Measurements from ENCODE around the gene KAZN.

KAZN gene

DNA sequence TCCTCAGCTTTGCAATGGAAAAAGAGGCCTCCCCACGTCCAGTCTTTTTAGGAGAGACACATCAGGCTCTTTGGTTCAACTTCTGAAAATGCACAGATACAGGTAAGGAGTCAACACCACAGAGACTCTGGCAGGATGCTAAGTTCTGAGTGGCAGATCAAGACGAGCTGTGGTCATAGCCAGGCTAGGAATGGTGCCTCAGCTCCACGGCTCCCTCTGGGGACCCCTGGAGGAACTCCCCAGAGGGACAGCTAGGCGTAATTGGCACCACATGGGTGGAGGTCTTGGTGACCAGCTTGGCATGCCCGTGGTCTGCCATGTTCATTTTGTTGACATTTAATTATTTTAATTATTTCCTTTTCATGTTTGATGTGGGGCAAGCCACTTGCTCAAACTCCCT lies 206.1 kb downstream of the KAZN start:
- no peak for DNase-seq

DNA sequence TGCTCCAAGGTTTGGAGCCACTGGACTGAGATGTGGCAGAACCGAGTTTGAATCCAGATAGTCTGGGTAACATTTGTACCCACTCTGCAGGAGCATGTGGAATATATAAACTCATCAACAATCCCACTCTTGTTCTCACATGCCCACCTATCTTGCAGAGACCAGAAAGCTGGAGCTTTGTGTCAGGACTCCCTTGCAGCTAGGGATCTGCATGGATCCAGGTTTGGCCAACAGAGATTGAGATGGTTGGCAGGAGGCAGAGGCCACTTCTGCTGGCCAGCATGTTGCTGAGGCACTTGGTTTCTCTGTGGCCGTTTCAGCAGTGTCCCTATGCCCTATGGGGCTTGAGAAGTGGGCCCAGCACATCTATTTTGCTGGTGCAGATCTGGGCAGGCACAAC lies 208.3 kb downstream of the KAZN start:
- no peak for DNase-seq

DNA sequence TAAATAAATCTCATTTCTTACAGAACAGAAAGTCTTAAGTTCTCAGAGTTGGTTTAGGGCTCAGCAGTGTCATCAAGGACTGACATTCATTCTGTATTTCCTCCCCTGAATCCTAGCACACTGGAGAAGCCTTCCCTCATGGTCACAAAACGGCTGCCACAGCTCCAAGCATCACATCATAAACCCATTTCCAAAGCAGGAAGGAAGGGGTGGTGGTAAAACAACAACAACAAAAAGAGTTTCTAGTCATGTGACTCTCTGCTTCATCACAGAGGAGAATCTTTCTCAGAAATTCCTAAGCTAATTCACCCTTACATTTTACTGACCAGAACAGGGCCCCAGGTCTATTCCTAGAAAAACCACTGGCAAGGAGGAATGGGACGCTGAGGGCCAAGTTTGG lies 210.3 kb downstream of the KAZN start:
- no peak for DNase-seq

DNA sequence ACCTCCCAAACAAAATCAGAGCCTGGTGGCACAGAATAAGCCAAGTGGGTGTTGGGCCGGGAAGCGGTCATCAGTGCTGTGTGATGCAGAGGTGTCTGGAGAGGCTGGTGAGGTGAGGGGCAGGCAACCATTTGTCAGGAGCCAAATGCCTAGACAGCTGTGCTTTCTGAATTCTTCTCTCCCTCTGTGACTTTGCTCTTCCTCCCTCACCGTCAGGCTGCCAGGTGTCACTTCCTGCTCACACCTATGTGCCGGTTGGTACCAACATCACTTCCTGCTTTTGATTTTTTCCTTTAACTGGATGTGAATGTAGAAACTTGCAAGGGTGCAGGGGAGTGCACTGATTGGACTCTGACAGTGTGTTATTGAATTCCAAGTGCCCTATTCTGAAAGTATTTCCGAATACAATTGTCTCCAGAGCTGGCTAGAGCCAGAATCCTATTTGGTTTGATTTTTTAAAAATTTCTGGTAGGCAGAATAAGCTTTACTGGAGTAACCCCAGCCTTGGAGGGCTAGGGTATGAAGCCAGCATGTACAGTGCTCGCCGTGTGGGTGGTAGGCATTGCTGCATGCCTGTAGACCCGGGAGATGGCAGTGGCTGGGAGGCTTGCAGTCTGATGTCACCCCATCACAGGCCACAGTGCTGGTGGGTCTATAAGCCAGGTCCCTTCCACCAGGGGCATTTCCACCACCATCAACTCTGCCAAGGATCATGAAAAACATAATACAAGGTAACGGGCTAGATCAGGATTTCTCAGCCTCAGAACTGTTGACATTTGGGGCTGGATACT lies 210.9 kb downstream of the KAZN start:
- no peak for DNase-seq

DNA sequence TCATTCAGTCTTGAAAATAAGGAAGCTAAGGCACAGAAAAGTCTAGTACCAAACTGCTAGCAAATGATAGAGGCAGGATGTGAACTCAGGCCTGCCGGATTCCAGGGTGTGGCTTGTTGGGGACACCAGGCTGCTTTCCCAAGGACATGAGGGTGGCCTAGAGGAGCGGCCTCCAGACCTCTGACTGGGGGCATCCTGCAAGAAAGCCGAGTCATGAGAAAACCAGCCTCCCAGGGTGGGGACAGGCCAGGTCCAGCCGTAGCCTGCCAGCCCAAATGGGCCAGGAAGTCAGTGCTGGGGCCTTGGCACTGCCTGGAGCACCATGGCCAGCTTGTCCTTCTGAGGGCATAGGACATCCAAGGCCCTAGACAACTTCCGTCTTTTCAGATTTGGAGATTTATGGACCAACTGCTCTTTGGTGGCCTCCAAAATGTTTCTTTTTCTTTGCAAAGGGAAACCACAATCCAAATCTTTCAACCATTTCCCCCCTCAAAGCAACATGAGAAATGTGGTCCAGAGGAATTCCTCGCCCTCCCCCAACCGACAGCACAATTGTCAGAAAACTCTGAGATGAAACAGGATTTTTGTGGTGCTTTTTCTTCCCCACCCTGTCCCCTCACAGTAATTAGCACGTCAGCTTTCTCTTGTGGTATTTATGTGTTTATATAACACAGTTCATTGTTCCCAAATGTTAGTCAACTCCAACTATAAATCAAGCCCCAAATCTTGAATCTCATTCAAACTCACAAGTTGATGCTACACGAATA lies 212.3 kb downstream of the KAZN start:
- DNase-seq = no peak

DNA sequence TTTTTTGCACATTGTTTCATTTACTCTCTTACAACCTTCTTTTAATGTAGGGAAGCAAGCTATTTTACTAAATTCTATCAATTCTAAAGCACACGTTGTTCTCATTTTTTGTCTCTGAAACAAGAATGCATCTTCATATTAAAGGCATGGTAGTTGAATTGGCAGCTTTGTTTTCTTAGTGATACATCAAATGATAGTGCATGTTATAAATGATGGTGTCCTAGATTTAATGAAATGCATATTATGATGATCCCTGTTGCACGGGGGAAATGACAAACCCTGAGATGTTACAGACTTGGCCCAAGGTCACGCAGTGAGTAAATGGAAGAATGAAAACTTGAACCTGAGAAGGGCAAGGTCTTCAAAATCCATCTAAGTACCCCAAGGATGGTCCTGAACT lies 213.1 kb downstream of the KAZN start:
- no peak for DNase-seq

DNA sequence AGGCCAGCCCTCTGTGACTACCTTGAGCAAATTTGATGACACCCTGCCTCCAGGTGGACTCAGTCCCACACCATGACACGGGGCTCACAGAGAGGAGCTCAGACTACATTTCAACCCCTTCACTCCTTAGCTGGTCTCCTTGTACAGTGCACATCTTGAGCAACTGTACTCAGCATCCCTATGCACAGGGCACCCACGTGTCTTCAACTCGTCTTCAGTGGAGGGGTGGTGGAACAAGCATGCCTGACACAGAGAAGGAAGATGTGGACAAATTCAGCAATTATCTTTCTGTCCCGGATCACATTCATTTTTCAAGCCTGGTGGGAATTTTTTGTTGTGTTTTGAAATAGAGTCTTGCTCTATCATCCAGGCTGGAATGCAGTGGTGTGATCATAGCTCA lies 213.7 kb downstream of the KAZN start:
- DNase-seq = no peak

DNA sequence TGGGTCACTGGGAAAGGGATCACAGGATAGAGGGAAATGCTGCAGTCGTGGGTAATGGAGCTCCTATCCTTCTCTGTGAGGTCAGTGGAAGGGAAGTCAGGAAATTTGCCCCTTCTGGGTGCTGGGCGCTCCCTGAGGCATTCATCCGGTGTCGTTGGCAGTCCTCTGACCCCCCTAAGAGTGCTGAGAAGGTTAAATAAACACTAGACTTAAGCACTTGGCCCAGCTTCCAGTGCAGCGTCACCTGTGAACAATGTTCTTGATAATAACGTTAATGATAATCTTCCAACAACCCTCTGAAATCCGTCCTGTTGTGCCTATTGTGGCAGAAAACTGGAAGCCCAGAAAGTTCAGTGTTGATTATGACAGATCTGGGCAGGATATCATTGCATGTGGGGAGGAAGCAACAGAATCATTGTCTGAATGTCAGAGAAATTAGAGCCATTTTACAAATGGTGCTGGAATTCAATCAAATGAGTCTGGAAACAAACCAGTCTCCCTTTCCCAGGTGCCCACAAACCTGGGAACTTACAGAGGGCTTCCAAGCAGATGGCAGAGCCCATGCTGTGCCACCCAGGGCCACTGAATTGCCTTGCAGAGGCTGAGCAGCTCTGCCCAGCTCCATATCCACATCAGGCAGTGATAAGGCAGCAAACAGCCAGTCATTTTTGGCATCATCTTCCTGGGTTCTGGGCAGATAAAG lies 216.8 kb downstream of the KAZN start:
- DNase-seq = peak; percentile 75

DNA sequence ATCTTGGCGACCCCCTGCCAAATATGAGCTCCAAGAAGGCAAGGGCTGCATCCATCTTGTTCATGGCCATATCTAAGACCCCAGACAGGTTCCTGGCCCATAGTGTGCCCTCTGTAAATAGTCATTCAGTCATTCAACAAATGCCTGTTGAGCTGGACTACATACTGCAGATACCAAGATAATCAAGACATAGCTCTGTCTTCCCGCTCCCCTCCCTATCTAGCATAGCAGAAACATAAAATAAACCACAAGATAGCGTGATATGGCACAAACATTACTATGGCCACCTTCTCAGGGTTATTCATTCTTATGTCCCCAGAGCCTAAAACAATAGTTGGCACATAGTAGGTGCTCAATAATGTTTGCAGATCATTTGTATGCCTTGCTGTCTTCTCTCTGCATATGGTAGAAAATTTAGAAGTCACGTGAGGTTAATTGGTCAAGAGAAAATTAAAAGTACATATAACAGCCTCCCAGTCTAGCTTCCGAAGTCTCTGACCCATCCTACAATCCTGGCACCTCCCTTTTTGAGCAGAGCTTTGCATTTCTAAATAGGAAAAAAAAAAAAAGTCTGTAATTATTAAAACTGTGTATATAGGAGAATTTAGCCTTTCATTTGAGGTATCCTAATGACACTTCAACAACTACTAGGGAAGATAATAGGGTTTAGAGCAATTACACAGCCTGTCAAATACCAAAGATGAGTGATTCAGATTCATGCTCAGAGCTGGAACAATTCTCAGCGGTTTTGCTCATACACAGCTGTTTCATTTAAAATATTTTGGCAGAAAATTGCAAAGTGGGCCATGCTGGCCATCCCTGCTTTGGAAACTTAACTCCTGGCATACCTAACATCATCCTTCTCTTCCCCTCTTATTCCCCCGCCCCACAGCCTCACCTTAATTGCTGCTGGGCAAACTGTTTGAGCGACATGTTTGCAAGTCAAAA lies 219.0 kb downstream of the KAZN start:
- DNase-seq = no peak

DNA sequence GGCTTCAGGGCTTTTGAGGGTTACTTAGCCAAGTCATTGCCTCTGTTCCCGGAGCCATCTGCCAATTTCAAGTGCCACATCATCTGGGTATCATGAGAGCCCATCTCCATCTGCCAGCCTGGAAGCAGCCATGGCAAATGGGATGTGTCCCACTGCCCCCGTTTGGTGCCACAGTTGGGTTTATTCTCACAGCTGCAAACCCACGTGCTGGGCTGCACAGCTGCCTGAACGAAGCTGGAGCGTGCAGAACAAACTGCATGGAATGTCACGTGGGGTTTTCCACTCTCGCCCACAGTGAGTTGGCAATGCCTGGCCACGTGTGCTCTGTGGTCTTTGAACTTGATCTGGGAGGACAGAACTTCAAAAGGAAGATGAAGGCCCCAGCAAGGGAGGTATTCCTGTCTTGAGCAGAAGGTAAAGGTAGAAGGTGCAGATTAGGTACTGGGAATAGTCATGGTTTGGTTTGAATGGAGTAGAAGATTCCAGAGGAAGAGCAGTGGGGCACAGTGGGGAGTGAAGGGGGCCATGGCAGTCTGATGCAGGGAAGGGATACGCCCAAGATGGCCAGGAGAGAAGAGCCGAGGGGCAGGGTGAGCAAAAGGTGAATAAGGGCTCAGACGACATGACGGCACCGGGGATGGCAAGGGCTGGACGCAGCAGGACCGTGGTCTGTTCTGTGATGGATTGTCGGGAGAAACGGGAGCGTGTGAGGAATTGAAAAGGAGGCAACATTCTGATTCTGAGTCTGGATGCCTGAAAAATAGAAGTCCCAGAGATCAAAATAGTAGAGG lies 222.0 kb downstream of the KAZN start:
- no peak for DNase-seq

DNA sequence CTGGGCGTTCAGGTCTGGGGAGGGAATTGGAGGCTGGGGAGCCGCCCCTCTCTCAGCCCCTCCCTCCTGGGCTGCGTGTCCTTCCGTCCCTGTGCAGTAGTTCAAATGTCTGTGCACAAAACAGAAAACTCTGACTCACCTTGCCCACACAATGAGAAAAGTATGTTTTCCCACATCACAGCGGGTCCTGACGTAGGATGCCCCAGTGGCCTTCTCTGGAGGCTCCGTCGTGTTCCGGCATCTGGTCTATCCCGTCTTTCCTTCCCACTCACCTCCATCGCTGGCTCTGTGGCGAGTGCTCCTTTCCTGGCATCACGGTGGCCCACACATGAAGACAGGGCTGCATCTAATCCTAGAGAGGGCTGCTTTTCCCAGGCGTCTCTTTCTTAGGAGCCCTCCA lies 224.0 kb downstream of the KAZN start:
- DNase-seq = no peak

DNA sequence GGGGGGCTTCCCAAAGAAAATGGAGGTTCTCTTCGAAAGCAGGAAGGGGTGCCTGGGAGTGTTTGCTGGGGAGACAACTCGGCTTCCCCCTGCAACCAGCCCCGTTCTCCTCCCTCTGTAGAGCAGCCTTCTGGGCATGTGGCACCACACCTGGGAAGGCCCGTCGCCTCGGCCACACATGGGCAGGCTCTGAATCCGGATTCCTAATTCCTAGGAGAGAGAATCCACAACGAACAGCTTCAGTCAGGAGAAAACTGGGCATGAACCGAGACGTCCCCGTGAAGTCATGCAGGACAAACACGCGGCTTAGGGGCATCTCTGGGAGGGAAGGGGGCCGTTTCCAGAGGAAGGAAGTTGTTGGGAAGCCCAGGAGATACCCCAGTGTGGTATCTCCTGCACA lies 224.5 kb downstream of the KAZN start:
- DNase-seq = no peak

DNA sequence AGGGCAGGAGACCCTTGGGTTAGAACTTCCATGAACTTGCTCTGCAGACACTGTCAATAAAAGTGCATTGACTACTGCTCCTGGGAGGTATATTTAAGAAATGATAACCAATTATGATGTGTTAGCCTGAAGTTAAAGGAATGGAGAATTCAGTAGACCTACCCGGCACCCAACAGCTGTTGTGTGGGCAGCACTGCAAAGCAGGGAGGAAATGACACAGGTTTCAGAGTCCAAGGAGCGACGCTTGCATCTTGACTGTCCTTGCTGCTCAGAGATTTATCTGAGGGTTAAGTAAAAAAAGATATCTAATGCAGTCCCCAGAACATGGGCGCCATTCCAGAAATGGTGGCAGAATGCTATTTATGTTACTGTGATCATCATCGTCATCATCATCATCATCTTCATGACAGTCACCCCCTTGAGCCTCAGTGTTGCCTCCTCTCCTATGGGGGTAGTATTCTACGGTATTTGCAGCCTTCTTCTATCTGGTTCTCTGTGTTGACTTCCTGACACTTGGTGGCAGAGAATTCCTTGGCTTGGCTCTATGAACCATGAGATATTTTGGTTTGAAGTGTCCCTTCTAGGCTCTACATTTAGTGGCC lies 225.9 kb downstream of the KAZN start:
- no peak for DNase-seq

DNA sequence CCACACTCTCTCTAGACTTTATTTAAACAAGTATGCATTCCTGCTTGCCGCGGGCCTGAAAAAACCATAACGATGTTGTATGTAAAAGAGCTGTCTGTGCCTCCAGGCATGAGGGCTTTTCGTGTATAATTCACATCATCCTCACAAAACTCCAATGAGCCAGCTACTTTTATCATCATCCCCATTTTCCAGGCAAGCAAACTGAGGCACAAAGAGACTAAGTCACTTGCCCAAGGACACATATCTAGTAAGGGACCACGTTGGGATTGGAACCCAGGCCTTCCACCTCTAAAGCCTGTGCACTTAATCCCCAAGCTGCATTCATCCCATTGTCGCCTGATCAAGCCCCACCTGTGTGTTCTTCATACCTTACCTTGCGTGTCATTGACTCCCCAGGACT lies 226.9 kb downstream of the KAZN start:
- DNase-seq = no peak

DNA sequence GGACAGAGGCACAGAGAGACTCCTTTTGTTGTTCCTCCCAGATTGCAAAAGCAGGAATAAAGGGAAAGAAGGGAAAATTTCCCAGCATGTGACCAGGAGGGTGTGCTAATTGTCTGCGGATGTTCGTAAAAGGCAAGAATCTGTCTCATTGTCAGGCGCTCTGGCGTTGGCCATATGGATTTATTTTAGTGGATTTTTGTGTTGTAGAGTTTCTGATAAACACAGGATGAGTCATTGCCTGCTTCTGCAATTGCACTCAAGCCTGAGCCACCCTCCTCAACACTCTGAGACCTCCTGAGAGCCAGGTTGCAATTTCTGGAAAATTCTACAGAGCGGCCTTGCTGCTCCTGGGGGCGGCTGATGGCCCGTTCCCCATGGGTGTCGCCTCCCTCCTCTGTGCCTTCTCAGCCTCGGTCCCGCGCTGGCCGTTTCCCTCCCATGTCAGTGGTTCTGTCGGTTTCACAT lies 227.7 kb downstream of the KAZN start:
- DNase-seq = no peak

DNA sequence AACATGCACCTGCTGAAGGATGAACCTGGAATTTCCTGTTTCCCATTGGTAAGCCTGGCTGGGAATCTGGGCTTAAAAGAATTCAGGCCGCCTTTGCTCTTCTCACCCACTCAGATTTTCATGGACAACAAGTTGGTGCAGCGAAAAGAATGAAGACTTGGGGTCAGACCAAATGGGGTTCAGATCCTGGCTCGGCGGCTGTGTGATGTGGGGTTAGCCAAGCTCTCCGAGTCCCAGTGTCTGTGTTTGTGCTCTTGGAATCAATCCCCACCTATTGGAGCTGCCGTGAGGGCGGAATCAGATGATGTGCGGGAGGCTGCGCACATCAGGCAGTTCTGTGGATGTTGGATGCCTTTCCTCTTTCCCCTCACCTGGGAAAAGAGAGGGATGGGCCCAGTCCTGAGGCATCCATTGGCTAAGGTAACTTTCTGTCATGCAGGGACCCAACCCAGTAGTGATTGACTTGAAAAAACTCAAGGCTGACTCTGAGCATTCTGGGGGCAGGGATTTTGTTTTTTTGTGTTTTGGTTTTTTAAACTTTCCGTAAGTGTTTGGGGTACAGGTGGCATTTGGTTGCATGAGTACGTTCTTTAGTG lies 228.3 kb downstream of the KAZN start:
- no peak for DNase-seq

DNA sequence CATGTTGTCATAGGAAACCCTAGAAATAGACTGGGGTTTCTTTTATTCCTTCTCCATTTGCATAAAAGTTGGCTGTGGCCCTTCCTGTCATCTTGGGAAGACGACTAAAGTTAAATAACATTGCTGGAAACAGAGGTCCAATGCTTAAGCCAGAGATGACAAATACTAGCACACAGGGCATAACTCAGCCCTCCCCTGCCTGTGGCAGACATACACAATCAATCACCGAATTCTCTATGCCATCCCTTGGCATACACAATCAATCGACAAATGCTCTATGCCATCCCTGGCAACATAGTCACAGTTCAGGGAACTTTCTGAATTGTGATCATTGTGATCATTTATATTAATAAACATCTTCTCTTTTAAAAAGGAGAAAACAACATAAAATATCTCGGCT lies 229.4 kb downstream of the KAZN start:
- no peak for DNase-seq

DNA sequence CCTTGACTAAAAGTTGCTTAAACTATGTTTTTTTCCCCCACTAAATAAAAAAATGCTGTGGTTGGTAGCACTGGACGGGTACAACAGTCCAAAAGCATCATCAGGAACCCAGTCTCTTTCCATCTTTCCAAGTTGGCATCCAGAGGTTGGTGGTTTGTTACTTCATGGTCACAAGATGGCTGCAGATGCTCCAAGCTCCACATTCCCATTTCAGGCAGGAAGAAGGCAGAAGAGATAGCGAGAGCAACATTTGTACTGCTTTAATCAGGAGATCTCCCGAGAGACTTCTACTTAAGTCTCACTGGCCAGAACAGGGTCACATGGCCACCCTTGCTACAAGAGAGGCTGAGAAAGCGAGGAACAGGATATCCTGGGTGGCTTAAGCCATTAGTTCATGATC lies 230.2 kb downstream of the KAZN start:
- no peak for DNase-seq

DNA sequence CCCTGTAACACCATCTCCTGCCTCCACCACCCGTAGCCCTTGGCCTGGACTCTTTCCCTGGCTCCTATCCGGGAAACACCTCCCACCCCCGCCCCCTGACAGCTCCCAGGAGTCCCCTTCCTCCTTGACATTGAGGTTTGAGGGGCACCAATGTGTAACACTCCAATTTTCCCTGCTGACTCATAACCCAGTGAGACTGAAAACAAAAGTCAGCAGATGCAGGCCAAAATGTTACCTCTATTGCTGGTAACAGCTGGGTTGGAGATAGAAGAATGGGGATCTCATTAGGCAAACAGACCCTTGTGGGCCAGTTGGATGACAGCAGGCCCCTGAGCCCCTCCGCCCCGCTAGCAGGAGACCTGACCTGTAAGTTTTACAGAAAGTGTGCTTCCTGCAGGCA lies 237.2 kb downstream of the KAZN start:
- DNase-seq = no peak

DNA sequence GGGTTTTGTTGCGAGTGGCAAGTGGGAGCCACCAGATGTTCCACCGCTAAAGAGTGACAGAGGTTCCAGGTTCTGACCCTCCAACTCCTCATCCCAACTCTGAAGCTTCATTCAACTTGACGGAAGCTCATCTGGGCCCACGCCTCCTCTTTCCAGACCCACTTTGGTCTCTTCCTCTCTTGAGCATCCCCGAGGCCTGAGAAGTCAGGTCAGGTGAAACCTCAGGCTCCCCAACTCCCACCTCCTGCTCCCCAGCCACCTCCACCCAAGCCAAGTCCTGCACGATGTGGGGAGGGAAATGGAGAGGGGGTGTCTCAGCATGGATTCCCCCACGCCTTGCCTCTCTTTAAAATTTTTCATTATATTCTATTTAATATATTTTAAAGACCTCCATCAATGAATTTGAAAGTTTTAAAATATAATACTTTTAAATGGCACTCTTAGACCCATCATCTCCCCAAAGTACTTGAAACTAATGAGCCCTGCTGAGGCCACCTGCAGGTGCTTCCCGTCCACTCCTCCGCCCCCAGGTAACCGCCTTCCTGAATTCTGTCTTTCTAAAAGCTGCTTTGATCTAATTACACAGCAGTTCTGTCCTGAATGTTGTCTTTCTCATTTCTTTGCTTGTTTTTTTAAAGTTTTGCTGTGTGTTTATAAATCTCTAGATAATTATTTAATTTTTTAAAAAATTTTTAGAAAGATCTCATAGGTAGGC lies 238.1 kb downstream of the KAZN start:
- peak; percentile 28 for DNase-seq

Data from NCI-H1105 treated with DMSO at 0.1 percent for 48 hours (cell line).